ENCODE results near the gene MRTO4. TPM values are rescaled to one million over a fixed set of nuclear protein-coding genes. Genes with fewer than 3 reads are reported as not detected.
"Not testable (repeated sequence)": the region's sequence is repeated elsewhere in the genome, so short reads cannot be mapped to it uniquely, and the experiment has no call there.

Gene MRTO4
- total RNA-seq, 1 donor = 22.7 TPM

DNA sequence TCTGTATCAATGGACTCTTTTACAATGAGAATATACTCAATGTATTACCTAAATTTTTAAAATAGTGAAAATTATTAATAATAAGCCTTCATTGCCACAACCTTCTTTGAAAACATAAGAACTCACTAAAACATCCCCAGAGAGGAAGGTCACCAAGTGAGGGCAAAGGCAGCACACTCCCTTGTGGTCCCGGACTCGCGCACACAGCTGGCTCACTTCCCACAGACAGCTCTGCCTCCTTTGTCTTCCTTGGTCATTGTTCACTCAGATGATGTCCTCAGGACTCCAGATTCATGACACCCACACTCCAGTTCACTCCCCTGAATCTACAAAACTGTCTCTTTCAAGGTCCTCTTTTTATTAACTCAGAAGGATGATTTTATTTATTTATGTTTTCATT, 22.4 kb upstream of the MRTO4 start:
- no peak overlapping the region for H3K4me3 ChIP-seq (ENCODE audit: low read depth, low read length)
- TF ChIP-seq, protein P1, sequence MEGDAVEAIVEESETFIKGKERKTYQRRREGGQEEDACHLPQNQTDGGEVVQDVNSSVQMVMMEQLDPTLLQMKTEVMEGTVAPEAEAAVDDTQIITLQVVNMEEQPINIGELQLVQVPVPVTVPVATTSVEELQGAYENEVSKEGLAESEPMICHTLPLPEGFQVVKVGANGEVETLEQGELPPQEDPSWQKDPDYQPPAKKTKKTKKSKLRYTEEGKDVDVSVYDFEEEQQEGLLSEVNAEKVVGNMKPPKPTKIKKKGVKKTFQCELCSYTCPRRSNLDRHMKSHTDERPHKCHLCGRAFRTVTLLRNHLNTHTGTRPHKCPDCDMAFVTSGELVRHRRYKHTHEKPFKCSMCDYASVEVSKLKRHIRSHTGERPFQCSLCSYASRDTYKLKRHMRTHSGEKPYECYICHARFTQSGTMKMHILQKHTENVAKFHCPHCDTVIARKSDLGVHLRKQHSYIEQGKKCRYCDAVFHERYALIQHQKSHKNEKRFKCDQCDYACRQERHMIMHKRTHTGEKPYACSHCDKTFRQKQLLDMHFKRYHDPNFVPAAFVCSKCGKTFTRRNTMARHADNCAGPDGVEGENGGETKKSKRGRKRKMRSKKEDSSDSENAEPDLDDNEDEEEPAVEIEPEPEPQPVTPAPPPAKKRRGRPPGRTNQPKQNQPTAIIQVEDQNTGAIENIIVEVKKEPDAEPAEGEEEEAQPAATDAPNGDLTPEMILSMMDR (IDR thresholded peaks at IDR 0.05; ENCODE audit: insufficient read depth, low read length) = no peak
- no peak for DNase-seq (ENCODE audit: low read depth)

DNA sequence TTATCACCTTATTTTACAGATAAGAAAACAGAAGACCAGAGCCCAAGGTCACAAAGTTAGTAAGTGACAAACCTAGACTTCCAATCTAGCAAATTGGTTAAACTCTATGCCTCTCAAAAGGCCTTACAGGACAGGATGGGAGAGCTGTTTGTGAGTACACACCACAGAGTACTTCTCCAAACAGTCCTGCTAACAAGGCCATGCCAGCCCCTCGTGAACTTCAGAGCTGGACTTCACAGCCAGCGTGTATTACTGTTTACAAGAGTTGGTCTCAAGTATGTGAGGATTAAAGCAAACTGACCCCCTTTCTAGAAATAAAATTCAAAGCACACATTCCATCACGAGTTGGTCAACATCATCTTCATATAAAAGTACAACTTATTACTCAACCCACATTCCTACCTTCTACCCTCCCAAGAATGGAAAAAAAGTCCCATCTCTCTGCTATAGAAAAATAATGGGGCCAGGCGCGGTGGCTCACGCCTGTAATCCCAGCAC, 21.7 kb upstream of the MRTO4 start:
- no peak for DNase-seq (ENCODE audit: low read depth)
- no peak overlapping the region for H3K4me3 ChIP-seq (ENCODE audit: low read depth, low read length)
- TF ChIP-seq, protein P1 (IDR thresholded peaks at IDR 0.05; ENCODE audit: insufficient read depth, low read length) = no peak

DNA sequence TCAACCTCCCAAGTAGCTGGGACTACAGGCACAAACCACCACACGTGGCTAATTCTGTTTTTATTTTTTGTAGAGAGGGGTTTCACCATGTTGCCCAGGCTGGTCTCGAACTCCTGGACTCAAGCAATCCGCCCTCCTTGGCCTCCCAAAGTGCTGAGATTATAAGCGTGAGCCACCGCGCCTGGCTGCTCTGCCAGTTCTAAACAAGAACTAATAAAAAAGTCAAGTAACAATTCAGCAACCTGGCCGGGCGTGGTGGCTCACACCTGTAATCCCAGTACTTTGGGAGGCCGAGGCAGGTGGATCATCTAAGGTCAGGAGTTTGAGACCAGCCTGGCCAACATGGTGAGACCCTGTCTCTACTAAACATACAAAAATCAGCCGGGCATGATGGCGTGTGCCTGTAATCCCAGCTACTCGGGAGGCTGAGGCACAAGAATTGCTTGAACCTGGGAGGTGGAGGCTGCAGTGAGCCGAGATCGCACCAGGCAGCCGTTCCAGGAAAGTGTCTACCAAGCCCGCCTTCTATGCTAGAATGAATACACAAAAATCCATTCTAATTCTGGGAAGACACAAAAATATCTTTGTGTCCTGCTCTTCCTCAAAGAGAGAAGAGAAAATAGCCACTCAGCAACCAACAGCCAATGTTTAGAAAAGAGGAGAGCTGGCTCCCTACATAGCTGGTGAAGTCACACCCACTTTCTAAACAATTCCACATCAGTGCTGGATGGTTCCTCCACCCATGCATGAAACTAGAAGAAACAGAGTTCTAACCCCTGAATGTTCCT, 19.7 kb upstream of the MRTO4 start:
- not testable (repeated sequence) for H3K4me3 ChIP-seq (ENCODE audit: low read depth, low read length); DNase-seq (ENCODE audit: low read depth)

DNA sequence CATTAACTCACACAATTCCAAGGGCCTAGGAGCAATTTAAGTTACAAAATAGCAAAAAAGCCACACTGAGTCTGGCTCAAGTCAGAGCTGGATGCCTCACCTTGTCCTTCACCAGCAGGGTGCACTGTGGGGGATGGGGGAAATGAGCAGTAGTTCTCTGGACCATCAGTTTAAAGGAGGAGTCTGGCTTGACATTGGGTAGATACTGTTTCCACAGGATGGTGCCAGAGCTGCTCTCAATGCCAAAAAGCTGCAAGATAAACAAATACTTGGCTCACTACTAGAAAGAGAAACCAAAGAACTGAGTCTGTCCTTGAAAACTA, 19.1 kb upstream of the MRTO4 start:
- peak; percentile 77 for DNase-seq (ENCODE audit: low read depth)
- TF ChIP-seq, protein P1 (IDR thresholded peaks at IDR 0.05; ENCODE audit: insufficient read depth, low read length) = peak; percentile 25

DNA sequence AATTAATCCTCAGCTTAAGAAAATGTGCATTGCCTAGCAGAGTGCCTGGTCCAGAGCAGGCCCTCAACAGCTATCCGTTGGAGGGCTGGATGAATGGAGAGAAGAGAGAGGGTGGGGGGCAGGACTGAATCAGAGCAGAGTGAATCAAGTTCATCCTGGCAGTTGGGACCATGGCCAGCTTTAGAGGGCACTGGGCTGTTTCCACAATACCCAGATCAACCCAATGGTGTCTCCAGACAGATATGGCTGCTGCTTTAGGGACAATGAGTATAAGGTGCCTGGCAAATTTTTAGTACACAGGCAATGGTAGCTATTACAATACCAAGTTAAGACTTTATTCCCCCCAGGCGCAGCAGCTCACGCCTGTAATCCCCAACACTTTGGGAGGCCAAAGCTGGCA, 17.4 kb upstream of the MRTO4 start:
- no peak overlapping the region for H3K4me3 ChIP-seq (ENCODE audit: low read depth, low read length)
- TF ChIP-seq, protein P1 (IDR thresholded peaks at IDR 0.05; ENCODE audit: insufficient read depth, low read length) = no peak
- DNase-seq (ENCODE audit: low read depth) = no peak

More for the DNA sequence above, 19.1 kb upstream of the MRTO4 start:
- no peak overlapping the region for H3K4me3 ChIP-seq (ENCODE audit: low read depth, low read length)

- H3K4me3 ChIP-seq (ENCODE audit: low read depth, low read length) = no peak overlapping the region
- TF ChIP-seq, protein P1 (IDR thresholded peaks at IDR 0.05; ENCODE audit: insufficient read depth, low read length) = no peak
- no peak for DNase-seq (ENCODE audit: low read depth)
Observed at GRCh38 chr1:19239876-19240275, 11.7 kb upstream of the MRTO4 start.

DNA sequence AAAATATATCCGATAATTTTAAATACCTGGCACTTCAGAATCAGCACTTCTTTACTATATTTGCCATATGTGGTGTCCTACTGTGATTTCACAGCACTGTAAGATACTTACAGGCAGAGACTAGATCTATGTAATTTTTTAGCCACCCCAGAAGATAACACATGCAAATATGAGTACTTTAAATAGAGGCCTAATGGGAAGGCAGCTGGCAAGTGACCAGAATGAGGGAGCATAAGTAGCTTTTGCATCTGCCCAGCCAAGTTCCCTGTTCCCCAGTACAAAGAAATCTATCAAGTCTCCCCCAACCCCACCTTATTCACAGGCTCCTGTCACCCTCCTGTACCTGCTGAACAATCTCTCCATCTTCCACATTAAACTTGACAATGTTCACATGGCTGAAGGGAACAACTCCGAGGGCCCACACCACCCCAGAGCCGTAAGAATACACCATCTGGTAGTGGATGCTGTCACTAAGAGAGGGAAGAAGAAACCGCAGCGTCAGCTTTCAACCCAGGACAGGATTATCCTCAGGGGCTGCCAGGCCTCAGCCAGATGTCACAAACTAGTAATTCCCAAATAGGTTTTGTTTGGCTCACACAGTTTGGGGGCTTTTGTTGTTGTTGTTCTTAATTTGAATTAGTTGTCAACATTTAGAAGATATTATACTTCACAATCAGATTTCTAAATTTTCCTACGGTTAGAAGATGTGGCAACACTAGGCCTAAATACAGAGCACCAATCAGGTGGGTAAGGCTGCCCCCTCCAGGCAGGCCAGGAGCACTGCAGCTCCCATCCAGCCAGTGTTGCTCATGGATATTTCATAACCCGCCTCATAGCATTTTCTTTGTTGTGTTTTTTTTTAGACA, 10.7 kb upstream of the MRTO4 start:
- H3K4me3 ChIP-seq (ENCODE audit: low read depth, low read length) = no peak overlapping the region
- TF ChIP-seq, protein P1 (IDR thresholded peaks at IDR 0.05; ENCODE audit: insufficient read depth, low read length) = peak; percentile 96
- DNase-seq (ENCODE audit: low read depth) = peak; percentile 79
